Esophagus squamous epithelium (tissue), 5 donors: ENCODE results near the gene ADORA2A. TPM values are rescaled to one million over a fixed set of nuclear protein-coding genes. Genes with fewer than 3 reads are reported as not detected.

Source experiments
- DNase-seq: peaks from one replicate; lab custom pipeline; 2025; lab: John Stamatoyannopoulos, UW
- H3K27ac ChIP-seq, 4 donors: fragments of 200-600 bp; sonication (generic); one replicate each; pipeline ENCODE4 v1.5.1; 2016 to 2019; ENCODE audit warnings: mild to moderate bottlenecking in 1 of 4
- H3K27me3 ChIP-seq, 4 donors: fragments of 200-600 bp; sonication (generic); 1 replicate in 3 of 4; 2 replicates in 1 of 4; pipeline versions ENCODE4 v1.5.1 to v1.6.0; 2017 to 2021; ENCODE audit warnings: antibody characterized with exemption in 1 of 4
- H3K36me3 ChIP-seq, 3 donors: fragments of 200-600 bp; sonication (generic); one replicate each; pipeline ENCODE4 v1.5.1; 2016 to 2019
- H3K4me1 ChIP-seq, 3 donors: fragments of 200-600 bp; sonication (generic); one replicate each; pipeline ENCODE4 v1.5.1; 2017 to 2019
- H3K4me3 ChIP-seq, 4 donors: fragments of 200-600 bp; sonication (generic); 1 replicate in 3 of 4; 2 replicates in 1 of 4; pipeline ENCODE4 v1.5.1; 2016 to 2019; ENCODE audit warnings: mild to moderate bottlenecking in 2 of 4, moderate library complexity in 1 of 4
- H3K9me3 ChIP-seq, 3 donors: fragments of 200-600 bp; sonication (generic); one replicate each; pipeline ENCODE4 v1.5.1; 2016 to 2019
- CTCF ChIP-seq, 6 experiments: fragments of 450-650 bp in 4 of 6; fragments of 200-600 bp in 2 of 6; sonication (generic) in 2 of 6; IDR thresholded peaks; one replicate each; pipeline ENCODE4 v1.5.1; 2016 to 2019; ENCODE audit warnings: antibody characterized with exemption in 6 of 6, mild to moderate bottlenecking in 4 of 6, moderate library complexity in 4 of 6
- POLR2A ChIP-seq, 4 donors: fragments of 450-650 bp; IDR thresholded peaks; one replicate each; pipeline ENCODE4 v1.6.1; 2017; ENCODE audit warnings: antibody characterized with exemption in 4 of 4, mild to moderate bottlenecking in 4 of 4, moderate library complexity in 3 of 4
- WGBS, 2 donors: methylation state at CpG; one replicate each; pipeline ENCODE4 v1.1.5; 2018; 5-methylcytosine and 5-hydroxymethylcytosine counted together
- intact Hi-C: fragments of 100-400 bp; cut with DNase I; formaldehyde crosslinking; loops from one replicate; pipeline ENCODE4 v1.15.0; 2022
- total RNA-seq, 4 donors: library from RNA; depleted of rRNA; stranded (reverse); fragments of >200 nt; gene quantifications; one replicate each; pipeline ENCODE4 v1.1.0, GENCODE V29; 2016
- donor health status: DM: yes; HTN: yes; CAD: no.

Gene ADORA2A
- total RNA-seq, 4 donors from 2014 or later, result 1.0 to 4.0 (median 2.4) TPM

- DNase-seq, result no peak
- no peak overlapping the region for H3K4me3 ChIP-seq
- H3K4me1 ChIP-seq, result peaks cover 8 to 55% (median 27%) of the 10 kb centered on the region in 3 donors
- intact Hi-C loops, result loop anchor here (5.0 kb wide), 1 partner anchor 97 kb away; no protein-coding TSS in a partner anchor
- TF ChIP-seq POLR2A (IDR thresholded peaks at IDR 0.05), result no peak
- TF ChIP-seq CTCF (IDR thresholded peaks at IDR 0.05), result no peak
- H3K9me3 ChIP-seq, result no peaks in the 10 kb centered on the region
- peaks cover 0 to 39% (median 2%) of the 10 kb centered on the region in 4 donors for H3K27me3 ChIP-seq
- no peak overlapping the region for H3K27ac ChIP-seq
- 47% methylated on average over 3 of the region's 18 CpGs; no CpG with 5 or more reads in 1 of the 2 donors for WGBS, 2 donors
- peaks cover 0 to 31% (median 0%) of the 10 kb centered on the region in 3 donors for H3K36me3 ChIP-seq
Measured at GRCh38 chr22:24420072-24420976, 7.1 kb upstream of the ADORA2A start.

- Histone ChIP-seq H3K9me3 (no peaks in the 10 kb centered on the region), H3K27me3 (peaks cover 0 to 45% (median 2%) of the 10 kb centered on the region in 4 donors), H3K36me3 (peaks cover 0 to 25% (median 0%) of the 10 kb centered on the region in 3 donors), H3K4me1 (peaks cover 8 to 55% (median 27%) of the 10 kb centered on the region in 3 donors), H3K27ac (no peak overlapping the region), H3K4me3 (no peak overlapping the region)
- 50 to 60% methylated on average over 1 to 2 of the region's 11 CpGs for WGBS, 2 donors
- intact Hi-C loops, result loop anchor here (5.0 kb wide), 1 partner anchor 96 kb away; no protein-coding TSS in a partner anchor
- TF ChIP-seq POLR2A (IDR thresholded peaks at IDR 0.05) (no peak), CTCF (IDR thresholded peaks at IDR 0.05) (no peak)
- DNase-seq, result no peak
Measured at GRCh38 chr22:24420977-24421343, 6.4 kb upstream of the ADORA2A start.

- Histone ChIP-seq H3K27ac (no peak overlapping the region), H3K27me3 (peaks cover 0 to 50% (median 2%) of the 10 kb centered on the region in 4 donors), H3K36me3 (peaks cover 0 to 20% (median 0%) of the 10 kb centered on the region in 3 donors), H3K9me3 (no peaks in the 10 kb centered on the region), H3K4me3 (no peak overlapping the region), H3K4me1 (peaks cover 8 to 55% (median 27%) of the 10 kb centered on the region in 3 donors)
- intact Hi-C loops, result loop anchor here (5.0 kb wide), 1 partner anchor 96 kb away; no protein-coding TSS in a partner anchor
- WGBS, 2 donors, result 39 to 50% methylated on average over 3 to 7 of the region's 9 CpGs
- peak in 2 of 6 experiments; percentile 17 to 33 for TF ChIP-seq CTCF (IDR thresholded peaks at IDR 0.05)
- TF ChIP-seq POLR2A (IDR thresholded peaks at IDR 0.05), result no peak
- no peak for DNase-seq
Measured at GRCh38 chr22:24421428-24421931, 5.9 kb upstream of the ADORA2A start.

- Histone ChIP-seq H3K27ac (no peak overlapping the region), H3K4me1 (peaks cover 8 to 55% (median 27%) of the 10 kb centered on the region in 3 donors), H3K4me3 (no peak overlapping the region), H3K9me3 (no peaks in the 10 kb centered on the region), H3K36me3 (peaks cover 0 to 13% (median 0%) of the 10 kb centered on the region in 3 donors), H3K27me3 (peaks cover 0 to 57% (median 2%) of the 10 kb centered on the region in 4 donors)
- intact Hi-C loops, result loop anchor here (5.0 kb wide), 1 partner anchor 95 kb away; no protein-coding TSS in a partner anchor
- no peak for TF ChIP-seq CTCF (IDR thresholded peaks at IDR 0.05)
- no peak for TF ChIP-seq POLR2A (IDR thresholded peaks at IDR 0.05)
- DNase-seq, result no peak
- 53% methylated on average over 3 of the region's 5 CpGs; no CpG with 5 or more reads in 1 of the 2 donors for WGBS, 2 donors
Measured at GRCh38 chr22:24422102-24422665, 5.2 kb upstream of the ADORA2A start.
